Measurements from ENCODE around the gene HELZ2.

The HELZ2 gene

GRCh38 chr20:63551068-63551467 is 23.0 kb downstream of the HELZ2 start:
- TF ChIP-seq, protein P1, sequence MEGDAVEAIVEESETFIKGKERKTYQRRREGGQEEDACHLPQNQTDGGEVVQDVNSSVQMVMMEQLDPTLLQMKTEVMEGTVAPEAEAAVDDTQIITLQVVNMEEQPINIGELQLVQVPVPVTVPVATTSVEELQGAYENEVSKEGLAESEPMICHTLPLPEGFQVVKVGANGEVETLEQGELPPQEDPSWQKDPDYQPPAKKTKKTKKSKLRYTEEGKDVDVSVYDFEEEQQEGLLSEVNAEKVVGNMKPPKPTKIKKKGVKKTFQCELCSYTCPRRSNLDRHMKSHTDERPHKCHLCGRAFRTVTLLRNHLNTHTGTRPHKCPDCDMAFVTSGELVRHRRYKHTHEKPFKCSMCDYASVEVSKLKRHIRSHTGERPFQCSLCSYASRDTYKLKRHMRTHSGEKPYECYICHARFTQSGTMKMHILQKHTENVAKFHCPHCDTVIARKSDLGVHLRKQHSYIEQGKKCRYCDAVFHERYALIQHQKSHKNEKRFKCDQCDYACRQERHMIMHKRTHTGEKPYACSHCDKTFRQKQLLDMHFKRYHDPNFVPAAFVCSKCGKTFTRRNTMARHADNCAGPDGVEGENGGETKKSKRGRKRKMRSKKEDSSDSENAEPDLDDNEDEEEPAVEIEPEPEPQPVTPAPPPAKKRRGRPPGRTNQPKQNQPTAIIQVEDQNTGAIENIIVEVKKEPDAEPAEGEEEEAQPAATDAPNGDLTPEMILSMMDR (IDR thresholded peaks at IDR 0.05) = no peak

- TF ChIP-seq, protein P1 (IDR thresholded peaks at IDR 0.05) = no peak
These were observed 24.3 kb downstream of the HELZ2 start for GRCh38 chr20:63549679-63550282.

DNA sequence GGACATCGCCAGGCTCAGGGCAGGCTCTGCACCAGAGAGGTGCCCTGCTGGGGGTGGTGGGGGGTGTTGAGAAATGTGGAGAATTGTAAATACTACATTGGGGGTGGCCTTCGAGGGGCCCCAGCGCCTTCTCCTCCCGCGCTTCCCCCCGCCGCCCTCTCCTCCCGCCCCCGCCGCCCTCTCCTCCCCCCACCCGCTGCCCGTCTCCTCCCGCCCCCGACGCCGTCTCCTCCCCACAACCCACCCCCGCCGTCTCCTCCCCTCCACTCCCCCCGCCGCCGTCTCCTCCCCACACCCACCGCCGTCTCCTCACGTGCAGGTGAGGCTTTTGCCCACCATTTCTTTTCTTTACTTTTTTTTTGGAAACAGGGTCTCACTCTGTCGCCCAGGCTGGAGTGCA is 25.0 kb downstream of the HELZ2 start:
- TF ChIP-seq, protein P1 (IDR thresholded peaks at IDR 0.05) = no peak

DNA sequence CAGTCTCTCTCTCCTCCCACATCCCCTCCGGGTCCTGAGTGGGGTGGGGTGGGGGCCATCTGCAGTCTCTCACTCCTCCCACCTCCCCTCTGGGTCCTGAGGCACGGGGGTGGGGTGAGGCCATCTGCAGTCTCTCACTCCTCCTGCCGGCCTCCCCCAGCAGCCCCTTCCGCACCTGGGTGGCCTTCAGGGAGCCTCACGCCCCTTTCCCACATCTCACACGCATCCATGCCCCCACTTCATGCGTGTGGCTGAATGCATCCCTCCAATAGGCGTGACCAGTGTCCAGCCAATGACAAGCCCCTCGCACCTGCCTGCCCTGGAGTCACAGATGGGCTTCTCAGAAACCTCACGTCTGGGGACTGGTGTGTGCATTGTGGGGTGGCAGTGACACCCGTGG is 25.5 kb downstream of the HELZ2 start:
- TF ChIP-seq, protein P1 (IDR thresholded peaks at IDR 0.05) = no peak

GRCh38 chr20:63547725-63548480 is 26.1 kb downstream of the HELZ2 start, which contains the start of gene SRMS:
SRMS (minus strand) TSS chr20:63547749; CDS start chr20:63547463, 286 bp downstream.
- TF ChIP-seq, protein P1 (IDR thresholded peaks at IDR 0.05) = no peak

- TF ChIP-seq, protein P1 (IDR thresholded peaks at IDR 0.05) = no peak
These were observed 26.9 kb downstream of the HELZ2 start for GRCh38 chr20:63546956-63547724.

- TF ChIP-seq, protein P1 (IDR thresholded peaks at IDR 0.05) = no peak
These were observed 27.6 kb downstream of the HELZ2 start for GRCh38 chr20:63546256-63546955.

Measured in LNCAP (cell line).